Measurements from ENCODE around the gene ZNF649. TPM values are rescaled to one million over a fixed set of nuclear protein-coding genes. Genes with fewer than 3 reads are reported as not detected.

ZNF649 gene
- total RNA-seq, 1 experiment from 2014 or later, result 7.3 TPM

DNA sequence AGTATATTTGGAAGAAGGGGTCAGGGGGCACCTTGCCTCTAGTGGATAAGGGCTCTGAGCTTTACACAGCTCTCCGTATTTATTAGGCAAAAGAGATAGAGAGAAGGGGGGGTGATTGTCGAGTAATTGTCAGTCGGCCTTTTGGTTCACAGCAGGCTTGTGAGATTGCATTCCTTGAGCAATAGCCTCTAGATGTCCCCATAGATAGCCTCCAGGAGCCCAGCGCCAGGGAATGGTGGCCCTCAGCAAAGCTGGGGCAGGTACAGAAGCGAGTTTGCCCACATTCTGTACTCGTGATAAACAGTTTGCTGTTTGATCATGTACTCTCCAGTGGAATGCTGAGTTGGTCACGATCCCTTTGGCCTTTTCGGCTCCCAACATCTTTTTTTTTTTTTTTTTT is 27.1 kb upstream of the ZNF649 start:
- no peaks in the 10 kb centered on the region for H3K27me3 ChIP-seq (ENCODE audit: insufficient read depth, low read length)
- no peak for ATAC-seq
- peaks cover 0 to under 1% of the 10 kb centered on the region in 2 experiments; a peak in 1 of 4 replicates for H3K4me1 ChIP-seq (ENCODE audit: control insufficient read depth in 1 of 2, insufficient read depth in 2 of 2, low read length in 2 of 2)
- no peak overlapping the region for H2AFZ ChIP-seq (ENCODE audit: low read depth, low read length, poor library complexity, severe bottlenecking)
- no peaks in the 10 kb centered on the region for H3K36me3 ChIP-seq (ENCODE audit: control insufficient read depth in 1 of 2, insufficient read depth in 2 of 2, low read length in 2 of 2)
- TF ChIP-seq ZNF274 (IDR thresholded peaks at IDR 0.05; ENCODE audit: low read depth, low read length), result no peak
- TF ChIP-seq YY1 (IDR thresholded peaks at IDR 0.05; ENCODE audit: extremely low read depth, insufficient replicate concordance, low read depth, low read length), result no peak
- TF ChIP-seq, protein P1, sequence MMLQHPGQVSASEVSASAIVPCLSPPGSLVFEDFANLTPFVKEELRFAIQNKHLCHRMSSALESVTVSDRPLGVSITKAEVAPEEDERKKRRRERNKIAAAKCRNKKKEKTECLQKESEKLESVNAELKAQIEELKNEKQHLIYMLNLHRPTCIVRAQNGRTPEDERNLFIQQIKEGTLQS (IDR thresholded peaks at IDR 0.05), result no peak
- no peak for TF ChIP-seq FOSL1 (IDR thresholded peaks at IDR 0.05; ENCODE audit: low read depth)
- no peak for TF ChIP-seq ZFX (IDR thresholded peaks at IDR 0.05)
- no peak for TF ChIP-seq SP1 (IDR thresholded peaks at IDR 0.05; ENCODE audit: low read depth)
- no peak for TF ChIP-seq EZH2phosphoT487 (IDR thresholded peaks at IDR 0.05; ENCODE audit: borderline replicate concordance)
- TF ChIP-seq CEBPB (IDR thresholded peaks at IDR 0.05; ENCODE audit: low read depth), result no peak
- TF ChIP-seq, protein P2, sequence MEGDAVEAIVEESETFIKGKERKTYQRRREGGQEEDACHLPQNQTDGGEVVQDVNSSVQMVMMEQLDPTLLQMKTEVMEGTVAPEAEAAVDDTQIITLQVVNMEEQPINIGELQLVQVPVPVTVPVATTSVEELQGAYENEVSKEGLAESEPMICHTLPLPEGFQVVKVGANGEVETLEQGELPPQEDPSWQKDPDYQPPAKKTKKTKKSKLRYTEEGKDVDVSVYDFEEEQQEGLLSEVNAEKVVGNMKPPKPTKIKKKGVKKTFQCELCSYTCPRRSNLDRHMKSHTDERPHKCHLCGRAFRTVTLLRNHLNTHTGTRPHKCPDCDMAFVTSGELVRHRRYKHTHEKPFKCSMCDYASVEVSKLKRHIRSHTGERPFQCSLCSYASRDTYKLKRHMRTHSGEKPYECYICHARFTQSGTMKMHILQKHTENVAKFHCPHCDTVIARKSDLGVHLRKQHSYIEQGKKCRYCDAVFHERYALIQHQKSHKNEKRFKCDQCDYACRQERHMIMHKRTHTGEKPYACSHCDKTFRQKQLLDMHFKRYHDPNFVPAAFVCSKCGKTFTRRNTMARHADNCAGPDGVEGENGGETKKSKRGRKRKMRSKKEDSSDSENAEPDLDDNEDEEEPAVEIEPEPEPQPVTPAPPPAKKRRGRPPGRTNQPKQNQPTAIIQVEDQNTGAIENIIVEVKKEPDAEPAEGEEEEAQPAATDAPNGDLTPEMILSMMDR (IDR thresholded peaks at IDR 0.05 in 2 of 3, conservative IDR thresholded peaks at IDR 0.05 in 1 of 3; ENCODE audit: borderline replicate concordance in 1 of 3, insufficient read depth in 1 of 3, low read depth in 2 of 3, low read length in 2 of 3), result no peak
- TF ChIP-seq, protein P3, sequence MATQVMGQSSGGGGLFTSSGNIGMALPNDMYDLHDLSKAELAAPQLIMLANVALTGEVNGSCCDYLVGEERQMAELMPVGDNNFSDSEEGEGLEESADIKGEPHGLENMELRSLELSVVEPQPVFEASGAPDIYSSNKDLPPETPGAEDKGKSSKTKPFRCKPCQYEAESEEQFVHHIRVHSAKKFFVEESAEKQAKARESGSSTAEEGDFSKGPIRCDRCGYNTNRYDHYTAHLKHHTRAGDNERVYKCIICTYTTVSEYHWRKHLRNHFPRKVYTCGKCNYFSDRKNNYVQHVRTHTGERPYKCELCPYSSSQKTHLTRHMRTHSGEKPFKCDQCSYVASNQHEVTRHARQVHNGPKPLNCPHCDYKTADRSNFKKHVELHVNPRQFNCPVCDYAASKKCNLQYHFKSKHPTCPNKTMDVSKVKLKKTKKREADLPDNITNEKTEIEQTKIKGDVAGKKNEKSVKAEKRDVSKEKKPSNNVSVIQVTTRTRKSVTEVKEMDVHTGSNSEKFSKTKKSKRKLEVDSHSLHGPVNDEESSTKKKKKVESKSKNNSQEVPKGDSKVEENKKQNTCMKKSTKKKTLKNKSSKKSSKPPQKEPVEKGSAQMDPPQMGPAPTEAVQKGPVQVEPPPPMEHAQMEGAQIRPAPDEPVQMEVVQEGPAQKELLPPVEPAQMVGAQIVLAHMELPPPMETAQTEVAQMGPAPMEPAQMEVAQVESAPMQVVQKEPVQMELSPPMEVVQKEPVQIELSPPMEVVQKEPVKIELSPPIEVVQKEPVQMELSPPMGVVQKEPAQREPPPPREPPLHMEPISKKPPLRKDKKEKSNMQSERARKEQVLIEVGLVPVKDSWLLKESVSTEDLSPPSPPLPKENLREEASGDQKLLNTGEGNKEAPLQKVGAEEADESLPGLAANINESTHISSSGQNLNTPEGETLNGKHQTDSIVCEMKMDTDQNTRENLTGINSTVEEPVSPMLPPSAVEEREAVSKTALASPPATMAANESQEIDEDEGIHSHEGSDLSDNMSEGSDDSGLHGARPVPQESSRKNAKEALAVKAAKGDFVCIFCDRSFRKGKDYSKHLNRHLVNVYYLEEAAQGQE (IDR thresholded peaks at IDR 0.05; ENCODE audit: low read depth), result no peak
- TF ChIP-seq, protein P4, sequence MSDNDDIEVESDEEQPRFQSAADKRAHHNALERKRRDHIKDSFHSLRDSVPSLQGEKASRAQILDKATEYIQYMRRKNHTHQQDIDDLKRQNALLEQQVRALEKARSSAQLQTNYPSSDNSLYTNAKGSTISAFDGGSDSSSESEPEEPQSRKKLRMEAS (IDR thresholded peaks at IDR 0.05), result no peak
- no peak for DNase-seq (ENCODE audit: low read depth, low spot score)
- no peaks in the 10 kb centered on the region for H3K9me2 ChIP-seq (ENCODE audit: insufficient read depth)
- BruUV-seq (replicated peaks), result no TSS peak
- no peak overlapping the region for H3K9ac ChIP-seq (ENCODE audit: low read length)
- H3K27ac ChIP-seq (ENCODE audit: low read depth, low read length), result no peak overlapping the region
- intact Hi-C loops (cut with micrococcal nuclease), result no loop called here
- ChIA-PET RAD21 (ENCODE audit: low non-redundant PET in 1 of 2, low total read pairs in 2 of 2, uncharacterized antibody in 2 of 2, unreplicated experiment in 2 of 2) (no interaction called here), POLR2A (no interaction called here), CTCF (no interaction called here)
- no peaks in the 10 kb centered on the region for H4K20me1 ChIP-seq (ENCODE audit: insufficient read depth)
- no peaks in the 10 kb centered on the region for H3K79me2 ChIP-seq (ENCODE audit: insufficient read depth, low read length)
- H3K9me3 ChIP-seq (ENCODE audit: control insufficient read depth in 1 of 2, insufficient read depth in 1 of 2, low read depth in 1 of 2, low read length in 2 of 2), result peaks cover 0 to 6% of the 10 kb centered on the region in 2 experiments; a peak in 1 of 4 replicates
- H3K4me3 ChIP-seq (replicated peaks in 1 of 2; ENCODE audit: low read depth in 1 of 2, low read length in 2 of 2), result no peak overlapping the region
- H3K4me2 ChIP-seq (ENCODE audit: low read length), result no peak overlapping the region

All from HCT116 (cell line).